SK-N-MC (cell line): ENCODE data around the gene OBSCN.

Experiments used
- EZH2 ChIP-seq: fragments of 200-600 bp; sonication (generic); IDR thresholded peaks from one replicate; pipeline ENCODE4 v1.6.1; 2017; ENCODE audit warnings: antibody characterized with exemption
- FOXP2 ChIP-seq: optimal IDR thresholded peaks from 2 replicates; pipeline ENCODE3; 2011; ENCODE audit warnings: mild to moderate bottlenecking, moderate library complexity; ENCODE audit not compliant: insufficient read depth; ENCODE audit errors: extremely low read length, control extremely low read depth
- POLR2AphosphoS5 ChIP-seq: IDR thresholded peaks from 2 replicates; pipeline ENCODE4 v1.6.1; 2012; ENCODE audit warnings: mild to moderate bottlenecking, low read depth, low read length, borderline replicate concordance

- TF ChIP-seq EZH2 (no peak), POLR2AphosphoS5 (no peak), FOXP2 (no peak)
Observed at GRCh38 chr1:228293393-228293792, 85.5 kb downstream of the OBSCN start.
